H1 (cell line): ENCODE data around the gene RS1. TPM values are rescaled to one million over a fixed set of nuclear protein-coding genes. Genes with fewer than 3 reads are reported as not detected.

ENCODE experiments used
- CBX8 ChIP-seq: fragments of 300-800, 300-1000 bp; sonication (generic); IDR thresholded peaks from 2 replicates; pipeline ENCODE4 v1.7.1; 2016; ENCODE audit warnings: low read depth, low read length, borderline replicate concordance
- RNF2 ChIP-seq: fragments of 200-900, 300-1000 bp; sonication (generic); IDR thresholded peaks from 2 replicates; pipeline ENCODE4 v1.7.1; 2016; ENCODE audit warnings: borderline replicate concordance, low read depth, mild to moderate bottlenecking, antibody characterized with exemption, low read length; ENCODE audit not compliant: poor library complexity, severe bottlenecking; ENCODE audit errors: missing control alignments
- polyA plus RNA-seq, 7 experiments: library from polyadenylated mRNA; depleted of rRNA in 3 of 7; stranded (reverse) in 5 of 7; unstranded in 2 of 7; fragments of >200 nt in 5 of 7; fragments of 200-250 nt in 2 of 7; gene quantifications; 1 replicate in 5 of 7; 2 replicates in 1 of 7; 4 replicates in 1 of 7; pipeline versions ENCODE4 v1.2.1 to v1.2.3, GENCODE V29; 2011 to 2013; ENCODE audit warnings: missing spikeins in 2 of 7, mixed read lengths in 2 of 7
- total RNA-seq: library from RNA; stranded (reverse); fragmentation: NEBNext Ultra II Directional; extraction: Animal tissue kit (Norgen Biotek cat#: 25700); gene quantifications from 2 replicates; pipeline ENCODE4 v1.2.1, GENCODE V29; 2021
- TF ChIP-seq, protein P1 (sequence below): IDR thresholded peaks from 2 replicates; pipeline ENCODE4 v1.6.1; 2012; ENCODE audit warnings: inconsistent platforms

Gene RS1
- total and polyA plus RNA-seq, 2 of the 8 experiments (the other 6 are each of a cell fraction or from before 2014, with no cell fraction given) = 0.03 TPM; not detected in 1

DNA sequence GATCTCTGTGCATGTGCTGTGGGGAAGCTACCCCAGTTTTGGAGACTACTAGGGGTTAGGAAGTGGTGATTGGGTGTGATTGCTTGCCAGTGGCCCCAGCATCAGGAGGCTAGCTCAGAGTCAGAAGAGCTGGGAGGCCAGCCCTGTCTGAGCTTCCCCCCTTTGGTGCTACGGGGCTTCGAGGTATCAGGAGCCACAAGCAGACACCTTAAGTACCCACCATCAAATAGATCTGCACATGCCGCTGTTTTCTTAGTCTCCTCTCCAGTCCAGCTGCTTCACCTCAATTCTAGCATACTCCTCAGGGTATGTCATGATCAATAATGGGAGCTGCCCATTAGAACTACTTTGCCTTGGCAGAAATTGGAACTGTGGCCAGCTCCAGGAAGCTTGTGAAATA lies 24.7 kb upstream of the RS1 start (continued):
- TF ChIP-seq CBX8 = no peak
- no peak for TF ChIP-seq RNF2
- TF ChIP-seq, protein P1, sequence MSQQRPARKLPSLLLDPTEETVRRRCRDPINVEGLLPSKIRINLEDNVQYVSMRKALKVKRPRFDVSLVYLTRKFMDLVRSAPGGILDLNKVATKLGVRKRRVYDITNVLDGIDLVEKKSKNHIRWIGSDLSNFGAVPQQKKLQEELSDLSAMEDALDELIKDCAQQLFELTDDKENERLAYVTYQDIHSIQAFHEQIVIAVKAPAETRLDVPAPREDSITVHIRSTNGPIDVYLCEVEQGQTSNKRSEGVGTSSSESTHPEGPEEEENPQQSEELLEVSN = no peak
